Stimulated activated CD4-positive, alpha-beta T cell treated with anti-CD3 and anti-CD28 coated beads, Interleukin-4, amount 100 ng/mL, for 48 hours (primary cell): ENCODE results near the gene FCHSD2.
"Not testable (repeated sequence)": the region's sequence is repeated elsewhere in the genome, so short reads cannot be mapped to it uniquely, and the experiment has no call there.

Experiments used
- DNase-seq, 2 donors: peaks; one replicate each; pipeline ENCODE4 v3.0.0-alpha.2; 2020; ENCODE audit warnings: low read depth in 2 of 2

The FCHSD2 gene

GRCh38 chr11:72875736-72876135, 266.4 kb downstream of the FCHSD2 start:
- DNase-seq = no peak

- no peak for DNase-seq
These were observed 270.1 kb downstream of the FCHSD2 start for GRCh38 chr11:72872012-72872411.

- DNase-seq = no peak
These were observed 271.0 kb downstream of the FCHSD2 start for GRCh38 chr11:72871119-72871518.

- no peak for DNase-seq
These were observed 272.3 kb downstream of the FCHSD2 start for GRCh38 chr11:72869831-72870230.

- no peak for DNase-seq
These were observed 274.1 kb downstream of the FCHSD2 start for GRCh38 chr11:72867970-72868369.

GRCh38 chr11:72864702-72865655, 277.1 kb downstream of the FCHSD2 start:
- no peak for DNase-seq

GRCh38 chr11:72863916-72864315, 278.2 kb downstream of the FCHSD2 start:
- no peak for DNase-seq

- DNase-seq = no peak
These were observed 279.0 kb downstream of the FCHSD2 start for GRCh38 chr11:72863091-72863490.

- DNase-seq = no peak
These were observed 281.5 kb downstream of the FCHSD2 start for GRCh38 chr11:72860592-72860991.

GRCh38 chr11:72860010-72860409, 282.1 kb downstream of the FCHSD2 start:
- DNase-seq = no peak

- no peak for DNase-seq
These were observed 283.0 kb downstream of the FCHSD2 start for GRCh38 chr11:72859126-72859525.

- DNase-seq = not testable (repeated sequence)
These were observed 283.9 kb downstream of the FCHSD2 start for GRCh38 chr11:72858267-72858666.

- no peak for DNase-seq
These were observed 285.4 kb downstream of the FCHSD2 start for GRCh38 chr11:72856551-72857345.

GRCh38 chr11:72856065-72856464, 286.1 kb downstream of the FCHSD2 start:
- DNase-seq = no peak

- DNase-seq = no peak
These were observed 290.4 kb downstream of the FCHSD2 start for GRCh38 chr11:72851726-72852125.

GRCh38 chr11:72850832-72851231, 291.3 kb downstream of the FCHSD2 start:
- DNase-seq = no peak

GRCh38 chr11:72848846-72849466, 293.2 kb downstream of the FCHSD2 start:
- DNase-seq = peak in 1 of 2 donors; percentile 28

- DNase-seq = no peak
These were observed 297.8 kb downstream of the FCHSD2 start for GRCh38 chr11:72844356-72844755.

GRCh38 chr11:72842653-72843330, 299.3 kb downstream of the FCHSD2 start:
- DNase-seq = no peak

- DNase-seq = no peak
These were observed 300.0 kb downstream of the FCHSD2 start for GRCh38 chr11:72842126-72842525.

GRCh38 chr11:72841397-72841796, 300.7 kb downstream of the FCHSD2 start:
- DNase-seq = no peak

- no peak for DNase-seq
These were observed 301.3 kb downstream of the FCHSD2 start for GRCh38 chr11:72840780-72841179.
